HEK293 (cell line): ENCODE data around the gene ZNF423.

Experiments
- CTCF ChIA-PET: fragments of 350-600 bp; formaldehyde crosslinking; extraction: SDS; loops from one replicate; lab custom pipeline; 2021; ENCODE audit warnings: antibody characterized with exemption; lab: Yijun Ruan, JAX
- POLR2A ChIA-PET: fragments of 300-600 bp; formaldehyde crosslinking; extraction: SDS; loops from one replicate; lab custom pipeline; 2020; ENCODE audit warnings: antibody characterized with exemption, inconsistent platforms; lab: Yijun Ruan, JAX
- H3K27ac ChIP-seq: fragments of 200-500 bp; sonication (Bioruptor generic); 2 replicates; pipeline ENCODE4 v1.5.1; 2014; ENCODE audit warnings: low read depth, low read length, control low read depth, inconsistent platforms; ENCODE audit errors: extremely low read depth
- H3K36me3 ChIP-seq, 2 experiments: fragments of 200-500 bp in 1 of 2; sonication (Bioruptor generic) in 1 of 2; 1 replicate in 1 of 2; 2 replicates in 1 of 2; pipeline ENCODE4 v1.5.1; 2014 to 2017; ENCODE audit warnings: inconsistent platforms in 2 of 2, low read length in 2 of 2; ENCODE audit not compliant: control insufficient read depth in 2 of 2, insufficient read depth in 1 of 2
- H3K4me1 ChIP-seq: fragments of 200-500 bp; sonication (Bioruptor generic); 2 replicates; pipeline ENCODE4 v1.5.1; 2014; ENCODE audit warnings: mild to moderate bottlenecking, low read length, inconsistent platforms; ENCODE audit not compliant: control insufficient read depth, insufficient read depth
- H3K4me3 ChIP-seq: 2 replicates; pipeline ENCODE4 v1.5.1; 2011; ENCODE audit warnings: low read depth, mild to moderate bottlenecking, control low read depth, low read length, moderate library complexity
- H3K9me3 ChIP-seq: fragments of 200-500 bp; sonication (Bioruptor generic); 2 replicates; pipeline ENCODE4 v1.5.1; 2014; ENCODE audit warnings: low read depth, low read length, inconsistent platforms; ENCODE audit not compliant: control insufficient read depth, insufficient read depth
- EGR2 ChIP-seq: fragments of 450-650 bp; formaldehyde crosslinking; IDR thresholded peaks from 2 replicates; pipeline ENCODE4 v1.5.1; 2016; ENCODE audit warnings: low read depth, missing biosample characterization, missing genetic modification characterization
- GLI4 ChIP-seq: fragments of 450-650 bp; formaldehyde crosslinking; IDR thresholded peaks from 2 replicates; pipeline ENCODE4 v1.5.1; 2016; ENCODE audit warnings: missing biosample characterization, missing genetic modification characterization
- MYNN ChIP-seq: fragments of 450-650 bp; formaldehyde crosslinking; IDR thresholded peaks from 2 replicates; pipeline ENCODE4 v1.5.1; 2016; ENCODE audit warnings: missing biosample characterization, missing genetic modification characterization, borderline replicate concordance
- SALL2 ChIP-seq: fragments of 450-650 bp; formaldehyde crosslinking; IDR thresholded peaks from 2 replicates; pipeline ENCODE4 v1.5.0; 2017; ENCODE audit warnings: missing biosample characterization, mild to moderate bottlenecking, missing genetic modification characterization, borderline replicate concordance
- SCRT2 ChIP-seq: fragments of 450-650 bp; formaldehyde crosslinking; IDR thresholded peaks from 2 replicates; pipeline ENCODE4 v1.5.1; 2016; ENCODE audit warnings: missing biosample characterization, missing genetic modification characterization
- SP3 ChIP-seq: fragments of 450-650 bp; formaldehyde crosslinking; IDR thresholded peaks from 2 replicates; pipeline ENCODE4 v1.5.1; 2016; ENCODE audit warnings: missing biosample characterization, missing genetic modification characterization
- ZBTB20 ChIP-seq: fragments of 450-650 bp; formaldehyde crosslinking; IDR thresholded peaks from 2 replicates; pipeline ENCODE4 v1.5.1; 2016; ENCODE audit warnings: missing biosample characterization, missing genetic modification characterization
- ZFP37 ChIP-seq: fragments of 450-650 bp; formaldehyde crosslinking; IDR thresholded peaks from 2 replicates; pipeline ENCODE4 v1.5.1; 2016; ENCODE audit warnings: missing biosample characterization, missing genetic modification characterization
- ZNF221 ChIP-seq: fragments of 450-650 bp; formaldehyde crosslinking; IDR thresholded peaks from 2 replicates; pipeline ENCODE4 v1.5.1; 2017; ENCODE audit warnings: missing biosample characterization, missing genetic modification characterization, borderline replicate concordance
- ZNF239 ChIP-seq: fragments of 450-650 bp; formaldehyde crosslinking; IDR thresholded peaks from 2 replicates; pipeline ENCODE4 v1.5.1; 2016; ENCODE audit warnings: missing biosample characterization, missing genetic modification characterization
- ZNF302 ChIP-seq: fragments of 450-650 bp; formaldehyde crosslinking; IDR thresholded peaks from 2 replicates; pipeline ENCODE4 v1.5.1; 2016; ENCODE audit warnings: missing biosample characterization, missing genetic modification characterization, low read depth
- ZNF350 ChIP-seq: fragments of 450-650 bp; formaldehyde crosslinking; IDR thresholded peaks from 2 replicates; pipeline ENCODE4 v1.5.0; 2017; ENCODE audit warnings: missing biosample characterization, mild to moderate bottlenecking, missing genetic modification characterization
- ZNF394 ChIP-seq: fragments of 450-650 bp; formaldehyde crosslinking; IDR thresholded peaks from 2 replicates; pipeline ENCODE4 v1.5.1; 2016; ENCODE audit warnings: missing biosample characterization, missing genetic modification characterization, mild to moderate bottlenecking, moderate library complexity, borderline replicate concordance
- ZNF404 ChIP-seq: fragments of 450-650 bp; formaldehyde crosslinking; IDR thresholded peaks from 2 replicates; pipeline ENCODE4 v1.5.1; 2017; ENCODE audit warnings: missing biosample characterization, missing genetic modification characterization
- ZNF530 ChIP-seq: fragments of 450-650 bp; formaldehyde crosslinking; IDR thresholded peaks from 2 replicates; pipeline ENCODE4 v1.5.1; 2016; ENCODE audit warnings: low read depth, missing biosample characterization, missing genetic modification characterization
- ZNF544 ChIP-seq: fragments of 450-650 bp; formaldehyde crosslinking; IDR thresholded peaks from 2 replicates; pipeline ENCODE4 v1.5.0; 2017; ENCODE audit warnings: missing biosample characterization, missing genetic modification characterization
- ZNF558 ChIP-seq: fragments of 450-650 bp; formaldehyde crosslinking; IDR thresholded peaks from 2 replicates; pipeline ENCODE4 v1.5.1; 2016; ENCODE audit warnings: missing biosample characterization, missing genetic modification characterization
- ZNF621 ChIP-seq: fragments of 450-650 bp; formaldehyde crosslinking; IDR thresholded peaks from 2 replicates; pipeline ENCODE4 v1.5.1; 2017; ENCODE audit warnings: missing biosample characterization, missing genetic modification characterization
- ZNF624 ChIP-seq: fragments of 450-650 bp; formaldehyde crosslinking; IDR thresholded peaks from 2 replicates; pipeline ENCODE4 v1.5.1; 2017; ENCODE audit warnings: missing biosample characterization, missing genetic modification characterization
- ZNF654 ChIP-seq: fragments of 450-650 bp; formaldehyde crosslinking; IDR thresholded peaks from 2 replicates; pipeline ENCODE4 v1.5.1; 2016; ENCODE audit warnings: low read depth, missing biosample characterization, missing genetic modification characterization
- ZNF664 ChIP-seq: fragments of 450-650 bp; formaldehyde crosslinking; IDR thresholded peaks from 2 replicates; pipeline ENCODE4 v1.5.1; 2016; ENCODE audit warnings: missing biosample characterization, missing genetic modification characterization
- ZNF701 ChIP-seq: fragments of 450-650 bp; formaldehyde crosslinking; IDR thresholded peaks from 2 replicates; pipeline ENCODE4 v1.5.1; 2016; ENCODE audit warnings: missing biosample characterization, missing genetic modification characterization
- TF ChIP-seq, protein P1 (sequence below): fragments of 450-650 bp; formaldehyde crosslinking; IDR thresholded peaks from 2 replicates; pipeline ENCODE4 v1.5.1; 2016; ENCODE audit warnings: missing biosample characterization, missing genetic modification characterization
- TF ChIP-seq, protein P2 (sequence below): fragments of 450-650 bp; formaldehyde crosslinking; IDR thresholded peaks from 2 replicates; pipeline ENCODE4 v1.5.1; 2016; ENCODE audit warnings: missing biosample characterization, missing genetic modification characterization
- TF ChIP-seq, protein P3 (sequence below): fragments of 450-650 bp; formaldehyde crosslinking; IDR thresholded peaks from 2 replicates; pipeline ENCODE4 v1.5.1; 2016; ENCODE audit warnings: missing biosample characterization, missing genetic modification characterization, low read depth

Gene ZNF423

DNA sequence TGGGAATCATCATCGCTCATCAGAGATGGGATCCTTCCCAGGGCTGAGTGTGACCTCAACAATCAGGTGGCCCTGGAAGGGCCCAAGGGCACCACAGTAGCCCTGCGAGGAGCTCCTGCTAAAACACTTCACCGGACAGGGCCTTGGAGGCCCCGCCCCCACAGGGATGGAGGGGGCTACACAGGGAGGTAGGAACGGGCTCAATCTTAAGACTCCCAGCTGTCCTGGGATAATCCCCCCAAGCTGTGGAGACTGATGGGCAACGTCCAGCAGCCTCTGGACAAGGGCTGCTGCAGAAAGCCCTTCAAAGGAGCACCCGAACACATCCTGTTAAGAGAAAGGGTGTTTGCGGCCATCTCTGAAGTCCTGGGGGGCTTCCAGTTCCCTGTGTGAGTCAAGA lies 60.4 kb downstream of the ZNF423 start:
- ChIA-PET POLR2A (no interaction called here), CTCF (interaction anchor here (0.6 kb wide), 1 partner anchor 47 kb away, joined by 3 read pairs; no protein-coding TSS in a partner anchor)
- Histone ChIP-seq H3K9me3 (no peaks in the 10 kb centered on the region), H3K4me1 (0 out of 2 replicates have a peak, but pooled peaks cover 2% of the 10 kb centered on the region), H3K4me3 (no peak overlapping the region), H3K36me3 (no peaks in the 10 kb centered on the region), H3K27ac (no peak overlapping the region)
- TF ChIP-seq EGR2 (no peak), SALL2 (tag by site-specific recombination) (no peak), MYNN (tag by site-specific recombination) (no peak), ZNF621 (tag by site-specific recombination) (no peak), ZNF404 (no peak), SP3 (tag by site-specific recombination) (no peak), ZNF654 (tag by site-specific recombination) (no peak), ZNF239 (tag by site-specific recombination) (no peak), SCRT2 (tag by site-specific recombination) (no peak), ZNF302 (tag by site-specific recombination) (no peak), ZNF530 (tag by site-specific recombination) (no peak), ZNF664 (tag by site-specific recombination) (no peak), ZBTB20 (tag by site-specific recombination) (no peak), ZNF701 (tag by site-specific recombination) (no peak), ZNF350 (tag by site-specific recombination) (no peak)
- TF ChIP-seq, protein P1, sequence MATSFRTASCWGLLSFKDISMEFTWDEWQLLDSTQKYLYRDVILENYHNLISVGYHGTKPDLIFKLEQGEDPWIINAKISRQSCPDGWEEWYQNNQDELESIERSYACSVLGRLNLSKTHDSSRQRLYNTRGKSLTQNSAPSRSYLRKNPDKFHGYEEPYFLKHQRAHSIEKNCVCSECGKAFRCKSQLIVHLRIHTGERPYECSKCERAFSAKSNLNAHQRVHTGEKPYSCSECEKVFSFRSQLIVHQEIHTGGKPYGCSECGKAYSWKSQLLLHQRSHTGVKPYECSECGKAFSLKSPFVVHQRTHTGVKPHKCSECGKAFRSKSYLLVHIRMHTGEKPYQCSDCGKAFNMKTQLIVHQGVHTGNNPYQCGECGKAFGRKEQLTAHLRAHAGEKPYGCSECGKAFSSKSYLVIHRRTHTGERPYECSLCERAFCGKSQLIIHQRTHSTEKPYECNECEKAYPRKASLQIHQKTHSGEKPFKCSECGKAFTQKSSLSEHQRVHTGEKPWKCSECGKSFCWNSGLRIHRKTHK (tag by site-specific recombination): no peak

DNA sequence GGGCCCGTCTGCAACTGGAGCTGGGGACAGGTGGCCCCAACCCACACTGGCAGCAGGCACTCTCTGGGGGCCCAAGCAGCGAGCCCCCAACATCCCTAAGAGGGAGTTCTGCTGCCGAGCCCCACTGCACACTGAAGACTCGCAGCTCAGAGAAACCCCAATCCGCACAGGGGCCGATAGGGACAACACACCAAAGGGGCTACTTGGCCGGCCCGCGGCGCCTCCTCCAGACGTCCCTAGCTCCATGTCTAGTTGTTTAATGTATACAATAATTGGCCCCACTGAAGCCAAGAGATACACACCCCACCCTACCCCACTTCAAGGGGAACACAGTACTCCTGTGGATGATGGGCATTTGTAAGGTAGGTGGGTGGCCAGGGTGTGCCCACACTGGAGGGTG lies 62.7 kb downstream of the ZNF423 start:
- H3K27ac ChIP-seq: no peak overlapping the region
- H3K4me3 ChIP-seq: no peak overlapping the region
- TF ChIP-seq, protein P2, sequence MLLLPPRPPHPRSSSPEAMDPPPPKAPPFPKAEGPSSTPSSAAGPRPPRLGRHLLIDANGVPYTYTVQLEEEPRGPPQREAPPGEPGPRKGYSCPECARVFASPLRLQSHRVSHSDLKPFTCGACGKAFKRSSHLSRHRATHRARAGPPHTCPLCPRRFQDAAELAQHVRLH (tag by site-specific recombination): no peak
- TF ChIP-seq GLI4 (tag by site-specific recombination): no peak
- TF ChIP-seq ZNF221: no peak
- TF ChIP-seq ZNF558 (tag by site-specific recombination): no peak
- TF ChIP-seq ZNF394 (tag by site-specific recombination): no peak
- no peak for TF ChIP-seq ZFP37 (tag by site-specific recombination)
- TF ChIP-seq ZNF544 (tag by site-specific recombination): no peak
- TF ChIP-seq, protein P3, sequence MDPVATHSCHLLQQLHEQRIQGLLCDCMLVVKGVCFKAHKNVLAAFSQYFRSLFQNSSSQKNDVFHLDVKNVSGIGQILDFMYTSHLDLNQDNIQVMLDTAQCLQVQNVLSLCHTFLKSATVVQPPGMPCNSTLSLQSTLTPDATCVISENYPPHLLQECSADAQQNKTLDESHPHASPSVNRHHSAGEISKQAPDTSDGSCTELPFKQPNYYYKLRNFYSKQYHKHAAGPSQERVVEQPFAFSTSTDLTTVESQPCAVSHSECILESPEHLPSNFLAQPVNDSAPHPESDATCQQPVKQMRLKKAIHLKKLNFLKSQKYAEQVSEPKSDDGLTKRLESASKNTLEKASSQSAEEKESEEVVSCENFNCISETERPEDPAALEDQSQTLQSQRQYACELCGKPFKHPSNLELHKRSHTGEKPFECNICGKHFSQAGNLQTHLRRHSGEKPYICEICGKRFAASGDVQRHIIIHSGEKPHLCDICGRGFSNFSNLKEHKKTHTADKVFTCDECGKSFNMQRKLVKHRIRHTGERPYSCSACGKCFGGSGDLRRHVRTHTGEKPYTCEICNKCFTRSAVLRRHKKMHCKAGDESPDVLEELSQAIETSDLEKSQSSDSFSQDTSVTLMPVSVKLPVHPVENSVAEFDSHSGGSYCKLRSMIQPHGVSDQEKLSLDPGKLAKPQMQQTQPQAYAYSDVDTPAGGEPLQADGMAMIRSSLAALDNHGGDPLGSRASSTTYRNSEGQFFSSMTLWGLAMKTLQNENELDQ: no peak
- no peak for TF ChIP-seq ZNF624
- ChIA-PET POLR2A (no interaction called here), CTCF (interaction anchor here (1.0 kb wide), 1 partner anchor 64 kb away, joined by 3 read pairs; no protein-coding TSS in a partner anchor)
- H3K36me3 ChIP-seq: no peaks in the 10 kb centered on the region
- no peaks in the 10 kb centered on the region for H3K9me3 ChIP-seq
- H3K4me1 ChIP-seq: no peaks in the 10 kb centered on the region
